Measurements from ENCODE around the gene FEZ2.

DNA sequence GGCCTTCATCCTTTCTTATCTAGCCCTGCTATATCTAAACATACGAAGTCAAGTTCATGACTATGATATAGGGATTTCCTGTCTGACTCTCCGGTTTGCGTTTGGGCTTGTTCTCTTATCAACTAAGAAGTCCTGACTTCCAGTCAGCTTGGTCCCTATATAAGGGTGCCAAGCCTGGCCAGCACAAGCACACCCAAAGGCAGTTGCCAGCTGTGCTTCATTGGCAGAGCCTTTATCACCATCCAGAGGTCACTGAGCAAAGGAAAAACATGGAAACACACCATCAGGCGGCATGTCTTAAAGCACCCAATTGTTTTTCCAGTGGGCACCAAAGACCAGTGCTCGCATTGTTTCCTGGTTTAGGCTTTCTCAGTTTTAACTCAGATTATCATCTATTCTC is 72.7 kb downstream of the FEZ2 start:
- TF ChIP-seq, protein P1, sequence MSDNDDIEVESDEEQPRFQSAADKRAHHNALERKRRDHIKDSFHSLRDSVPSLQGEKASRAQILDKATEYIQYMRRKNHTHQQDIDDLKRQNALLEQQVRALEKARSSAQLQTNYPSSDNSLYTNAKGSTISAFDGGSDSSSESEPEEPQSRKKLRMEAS (CRISPR knock-in tag; IDR thresholded peaks at IDR 0.05) = no peak
- no peak for TF ChIP-seq CTCF (IDR thresholded peaks at IDR 0.05)
- TF ChIP-seq ZMAT4 (CRISPR knock-in tag; IDR thresholded peaks at IDR 0.05) = no peak
- TF ChIP-seq, protein P2, sequence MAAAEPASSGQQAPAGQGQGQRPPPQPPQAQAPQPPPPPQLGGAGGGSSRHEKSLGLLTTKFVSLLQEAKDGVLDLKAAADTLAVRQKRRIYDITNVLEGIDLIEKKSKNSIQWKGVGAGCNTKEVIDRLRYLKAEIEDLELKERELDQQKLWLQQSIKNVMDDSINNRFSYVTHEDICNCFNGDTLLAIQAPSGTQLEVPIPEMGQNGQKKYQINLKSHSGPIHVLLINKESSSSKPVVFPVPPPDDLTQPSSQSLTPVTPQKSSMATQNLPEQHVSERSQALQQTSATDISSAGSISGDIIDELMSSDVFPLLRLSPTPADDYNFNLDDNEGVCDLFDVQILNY (CRISPR knock-in tag; IDR thresholded peaks at IDR 0.05) = no peak
- no peak for TF ChIP-seq FOXP1 (CRISPR knock-in tag; IDR thresholded peaks at IDR 0.05; ENCODE audit: borderline replicate concordance)
- TF ChIP-seq, protein P3, sequence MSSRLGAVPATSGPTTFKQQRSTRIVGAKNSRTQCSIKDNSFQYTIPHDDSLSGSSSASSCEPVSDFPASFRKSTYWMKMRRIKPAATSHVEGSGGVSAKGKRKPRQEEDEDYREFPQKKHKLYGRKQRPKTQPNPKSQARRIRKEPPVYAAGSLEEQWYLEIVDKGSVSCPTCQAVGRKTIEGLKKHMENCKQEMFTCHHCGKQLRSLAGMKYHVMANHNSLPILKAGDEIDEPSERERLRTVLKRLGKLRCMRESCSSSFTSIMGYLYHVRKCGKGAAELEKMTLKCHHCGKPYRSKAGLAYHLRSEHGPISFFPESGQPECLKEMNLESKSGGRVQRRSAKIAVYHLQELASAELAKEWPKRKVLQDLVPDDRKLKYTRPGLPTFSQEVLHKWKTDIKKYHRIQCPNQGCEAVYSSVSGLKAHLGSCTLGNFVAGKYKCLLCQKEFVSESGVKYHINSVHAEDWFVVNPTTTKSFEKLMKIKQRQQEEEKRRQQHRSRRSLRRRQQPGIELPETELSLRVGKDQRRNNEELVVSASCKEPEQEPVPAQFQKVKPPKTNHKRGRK (CRISPR knock-in tag; IDR thresholded peaks at IDR 0.05; ENCODE audit: borderline replicate concordance) = no peak
- TF ChIP-seq ATF6 (CRISPR knock-in tag; IDR thresholded peaks at IDR 0.05) = no peak
- no peak for TF ChIP-seq ELF4 (CRISPR knock-in tag; IDR thresholded peaks at IDR 0.05; ENCODE audit: low read depth)
- TF ChIP-seq, protein P4, sequence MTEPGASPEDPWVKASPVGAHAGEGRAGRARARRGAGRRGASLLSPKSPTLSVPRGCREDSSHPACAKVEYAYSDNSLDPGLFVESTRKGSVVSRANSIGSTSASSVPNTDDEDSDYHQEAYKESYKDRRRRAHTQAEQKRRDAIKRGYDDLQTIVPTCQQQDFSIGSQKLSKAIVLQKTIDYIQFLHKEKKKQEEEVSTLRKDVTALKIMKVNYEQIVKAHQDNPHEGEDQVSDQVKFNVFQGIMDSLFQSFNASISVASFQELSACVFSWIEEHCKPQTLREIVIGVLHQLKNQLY (CRISPR knock-in tag; IDR thresholded peaks at IDR 0.05) = no peak
- TF ChIP-seq ZBTB43 (CRISPR knock-in tag; IDR thresholded peaks at IDR 0.05) = no peak
- TF ChIP-seq ZNF232 (CRISPR knock-in tag; IDR thresholded peaks at IDR 0.05) = no peak

All from WTC11 (cell line).